GM12878 (cell line): ENCODE measurements around the gene LTA. TPM values are rescaled to one million over a fixed set of nuclear protein-coding genes. Genes with fewer than 3 reads are reported as not detected.
A peak's percentile ranks its signal among the peaks of the same experiment; 100 is the strongest.

Experiments used
- FOXK2 ChIP-seq: fragments of 450-650 bp; IDR thresholded peaks from 2 replicates; pipeline ENCODE4 v1.6.1; 2017; ENCODE audit warnings: mild to moderate bottlenecking, moderate library complexity
- LARP7 ChIP-seq: fragments of 450-650 bp; IDR thresholded peaks from 2 replicates; pipeline ENCODE4 v1.6.1; 2017; ENCODE audit warnings: mild to moderate bottlenecking
- NBN ChIP-seq: fragments of 450-650 bp; IDR thresholded peaks from 2 replicates; pipeline ENCODE4 v1.6.1; 2016
- POLR2AphosphoS2 ChIP-seq: IDR thresholded peaks from 2 replicates; pipeline ENCODE4 v1.6.1; 2011; ENCODE audit warnings: low read depth, mild to moderate bottlenecking, low read length, improper control_type of control experiment, moderate library complexity
- SREBF1 ChIP-seq: IDR thresholded peaks from 2 replicates; pipeline ENCODE4 v1.6.1; 2012; ENCODE audit warnings: mild to moderate bottlenecking, low read length
- ZSCAN29 ChIP-seq: fragments of 450-650 bp; IDR thresholded peaks from 2 replicates; pipeline ENCODE4 v1.6.1; 2017; ENCODE audit warnings: mild to moderate bottlenecking, moderate library complexity
- polyA plus RNA-seq, 11 experiments: library from polyadenylated mRNA; depleted of rRNA in 4 of 11; unstranded in 6 of 11; stranded (reverse) in 5 of 11; fragments of >200 nt; fragmentation: Nextera tagmentation in 4 of 11; fragmentation: Illumina TruSeq in 1 of 11; extraction: Ambion mirVana in 4 of 11; extraction: Trizol in 1 of 11; gene quantifications; 1 replicate in 1 of 11; 2 replicates in 10 of 11; pipeline versions ENCODE4 v1.2.1 to v1.2.3, GENCODE V29; 2011 to 2016; ENCODE audit warnings: inconsistent platforms in 2 of 11, missing spikeins in 2 of 11, low read depth in 1 of 11
- total RNA-seq, 4 experiments: library from RNA; depleted of rRNA in 3 of 4; stranded (reverse); fragments of >200 nt in 3 of 4; fragmentation: Illumina TruSeq in 1 of 4; extraction: Trizol in 1 of 4; gene quantifications; 2 replicates each; pipeline versions ENCODE4 v1.2.1 to v1.2.3, GENCODE V29; 2013 to 2021
- TF ChIP-seq, protein P1 (sequence below): fragments of 450-650 bp; IDR thresholded peaks from 2 replicates; pipeline ENCODE4 v1.6.1; 2017; ENCODE audit warnings: mild to moderate bottlenecking, moderate library complexity
- TF ChIP-seq, protein P2 (sequence below): fragments of 450-650 bp; IDR thresholded peaks from 2 replicates; pipeline ENCODE4 v1.6.1; 2017; ENCODE audit warnings: antibody characterized with exemption, mild to moderate bottlenecking, moderate library complexity

LTA gene
- total and polyA plus RNA-seq, 10 of the 15 experiments (the other 5 are each of a cell fraction or from before 2014, with no cell fraction given), result 27.5 to 100 (median 75.1) TPM

DNA sequence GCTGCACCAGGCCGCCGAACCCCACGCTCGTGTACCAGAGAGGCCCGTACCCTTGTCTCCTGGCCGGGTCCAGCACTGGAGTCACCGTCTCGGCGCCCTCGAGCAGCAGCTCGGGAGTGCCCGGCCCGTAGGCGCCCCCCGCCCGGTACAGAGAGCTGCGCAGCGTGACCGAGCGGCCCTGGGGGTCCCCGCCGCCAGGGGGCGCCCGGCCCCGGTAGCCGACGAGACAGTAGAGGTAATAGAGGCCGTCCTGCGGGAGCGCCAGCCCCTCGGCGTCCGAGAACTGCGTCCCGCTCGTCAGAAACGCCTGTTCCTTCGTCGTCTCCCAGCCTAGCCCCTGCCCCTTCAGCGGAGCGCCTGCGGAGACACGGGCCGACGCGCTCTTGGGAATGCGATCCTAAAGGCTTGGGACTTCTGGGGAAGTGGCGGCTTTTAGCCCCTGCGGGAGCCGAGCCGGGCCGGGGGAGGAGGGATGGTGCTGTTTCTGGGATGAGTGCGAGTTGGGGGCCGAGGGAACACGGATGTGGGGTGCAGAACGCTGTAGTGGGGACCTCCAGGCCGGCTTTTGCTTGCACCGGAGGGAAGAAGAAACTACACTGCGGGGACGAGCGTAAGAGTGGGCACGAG is 8.8 kb downstream of the LTA start (continued):
- TF ChIP-seq ZSCAN29 (no peak), NBN (peak; percentile 82; the same call in 1 of the 2 replicates), FOXK2 (no peak), POLR2AphosphoS2 (peak; percentile 58; the same call in 1 of the 2 replicates), LARP7 (peak; percentile 77), SREBF1 (no peak)
- TF ChIP-seq, protein P1, sequence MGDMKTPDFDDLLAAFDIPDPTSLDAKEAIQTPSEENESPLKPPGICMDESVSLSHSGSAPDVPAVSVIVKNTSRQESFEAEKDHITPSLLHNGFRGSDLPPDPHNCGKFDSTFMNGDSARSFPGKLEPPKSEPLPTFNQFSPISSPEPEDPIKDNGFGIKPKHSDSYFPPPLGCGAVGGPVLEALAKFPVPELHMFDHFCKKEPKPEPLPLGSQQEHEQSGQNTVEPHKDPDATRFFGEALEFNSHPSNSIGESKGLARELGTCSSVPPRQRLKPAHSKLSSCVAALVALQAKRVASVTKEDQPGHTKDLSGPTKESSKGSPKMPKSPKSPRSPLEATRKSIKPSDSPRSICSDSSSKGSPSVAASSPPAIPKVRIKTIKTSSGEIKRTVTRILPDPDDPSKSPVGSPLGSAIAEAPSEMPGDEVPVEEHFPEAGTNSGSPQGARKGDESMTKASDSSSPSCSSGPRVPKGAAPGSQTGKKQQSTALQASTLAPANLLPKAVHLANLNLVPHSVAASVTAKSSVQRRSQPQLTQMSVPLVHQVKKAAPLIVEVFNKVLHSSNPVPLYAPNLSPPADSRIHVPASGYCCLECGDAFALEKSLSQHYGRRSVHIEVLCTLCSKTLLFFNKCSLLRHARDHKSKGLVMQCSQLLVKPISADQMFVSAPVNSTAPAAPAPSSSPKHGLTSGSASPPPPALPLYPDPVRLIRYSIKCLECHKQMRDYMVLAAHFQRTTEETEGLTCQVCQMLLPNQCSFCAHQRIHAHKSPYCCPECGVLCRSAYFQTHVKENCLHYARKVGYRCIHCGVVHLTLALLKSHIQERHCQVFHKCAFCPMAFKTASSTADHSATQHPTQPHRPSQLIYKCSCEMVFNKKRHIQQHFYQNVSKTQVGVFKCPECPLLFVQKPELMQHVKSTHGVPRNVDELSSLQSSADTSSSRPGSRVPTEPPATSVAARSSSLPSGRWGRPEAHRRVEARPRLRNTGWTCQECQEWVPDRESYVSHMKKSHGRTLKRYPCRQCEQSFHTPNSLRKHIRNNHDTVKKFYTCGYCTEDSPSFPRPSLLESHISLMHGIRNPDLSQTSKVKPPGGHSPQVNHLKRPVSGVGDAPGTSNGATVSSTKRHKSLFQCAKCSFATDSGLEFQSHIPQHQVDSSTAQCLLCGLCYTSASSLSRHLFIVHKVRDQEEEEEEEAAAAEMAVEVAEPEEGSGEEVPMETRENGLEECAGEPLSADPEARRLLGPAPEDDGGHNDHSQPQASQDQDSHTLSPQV, result no peak
- TF ChIP-seq, protein P2, sequence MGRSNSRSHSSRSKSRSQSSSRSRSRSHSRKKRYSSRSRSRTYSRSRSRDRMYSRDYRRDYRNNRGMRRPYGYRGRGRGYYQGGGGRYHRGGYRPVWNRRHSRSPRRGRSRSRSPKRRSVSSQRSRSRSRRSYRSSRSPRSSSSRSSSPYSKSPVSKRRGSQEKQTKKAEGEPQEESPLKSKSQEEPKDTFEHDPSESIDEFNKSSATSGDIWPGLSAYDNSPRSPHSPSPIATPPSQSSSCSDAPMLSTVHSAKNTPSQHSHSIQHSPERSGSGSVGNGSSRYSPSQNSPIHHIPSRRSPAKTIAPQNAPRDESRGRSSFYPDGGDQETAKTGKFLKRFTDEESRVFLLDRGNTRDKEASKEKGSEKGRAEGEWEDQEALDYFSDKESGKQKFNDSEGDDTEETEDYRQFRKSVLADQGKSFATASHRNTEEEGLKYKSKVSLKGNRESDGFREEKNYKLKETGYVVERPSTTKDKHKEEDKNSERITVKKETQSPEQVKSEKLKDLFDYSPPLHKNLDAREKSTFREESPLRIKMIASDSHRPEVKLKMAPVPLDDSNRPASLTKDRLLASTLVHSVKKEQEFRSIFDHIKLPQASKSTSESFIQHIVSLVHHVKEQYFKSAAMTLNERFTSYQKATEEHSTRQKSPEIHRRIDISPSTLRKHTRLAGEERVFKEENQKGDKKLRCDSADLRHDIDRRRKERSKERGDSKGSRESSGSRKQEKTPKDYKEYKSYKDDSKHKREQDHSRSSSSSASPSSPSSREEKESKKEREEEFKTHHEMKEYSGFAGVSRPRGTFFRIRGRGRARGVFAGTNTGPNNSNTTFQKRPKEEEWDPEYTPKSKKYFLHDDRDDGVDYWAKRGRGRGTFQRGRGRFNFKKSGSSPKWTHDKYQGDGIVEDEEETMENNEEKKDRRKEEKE, result no peak
